Keratinocyte (primary cell): ENCODE measurements around the gene PLEKHD1.

Experiments
- EZH2 ChIP-seq: IDR thresholded peaks from one replicate; pipeline ENCODE4 v1.6.1; 2012; ENCODE audit warnings: inconsistent platforms, mild to moderate bottlenecking, low read length, moderate library complexity
- TF ChIP-seq, protein P1 (sequence below), 3 experiments: IDR thresholded peaks in 1 of 3; conservative IDR thresholded peaks in 1 of 3; optimal IDR thresholded peaks in 1 of 3; 2 replicates in 2 of 3; 3 replicates in 1 of 3; pipeline versions ENCODE3 to v1.5.1; 2011; ENCODE audit warnings: low read length in 3 of 3, mild to moderate bottlenecking in 3 of 3, moderate library complexity in 2 of 3, control low read depth in 1 of 3, inconsistent platforms in 1 of 3; ENCODE audit not compliant: insufficient read depth in 2 of 3; ENCODE audit errors: extremely low read depth in 1 of 3

- TF ChIP-seq, protein P1, sequence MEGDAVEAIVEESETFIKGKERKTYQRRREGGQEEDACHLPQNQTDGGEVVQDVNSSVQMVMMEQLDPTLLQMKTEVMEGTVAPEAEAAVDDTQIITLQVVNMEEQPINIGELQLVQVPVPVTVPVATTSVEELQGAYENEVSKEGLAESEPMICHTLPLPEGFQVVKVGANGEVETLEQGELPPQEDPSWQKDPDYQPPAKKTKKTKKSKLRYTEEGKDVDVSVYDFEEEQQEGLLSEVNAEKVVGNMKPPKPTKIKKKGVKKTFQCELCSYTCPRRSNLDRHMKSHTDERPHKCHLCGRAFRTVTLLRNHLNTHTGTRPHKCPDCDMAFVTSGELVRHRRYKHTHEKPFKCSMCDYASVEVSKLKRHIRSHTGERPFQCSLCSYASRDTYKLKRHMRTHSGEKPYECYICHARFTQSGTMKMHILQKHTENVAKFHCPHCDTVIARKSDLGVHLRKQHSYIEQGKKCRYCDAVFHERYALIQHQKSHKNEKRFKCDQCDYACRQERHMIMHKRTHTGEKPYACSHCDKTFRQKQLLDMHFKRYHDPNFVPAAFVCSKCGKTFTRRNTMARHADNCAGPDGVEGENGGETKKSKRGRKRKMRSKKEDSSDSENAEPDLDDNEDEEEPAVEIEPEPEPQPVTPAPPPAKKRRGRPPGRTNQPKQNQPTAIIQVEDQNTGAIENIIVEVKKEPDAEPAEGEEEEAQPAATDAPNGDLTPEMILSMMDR (optimal IDR thresholded peaks at IDR 0.05 in 1 of 3, IDR thresholded peaks at IDR 0.05 in 1 of 3, conservative IDR thresholded peaks at IDR 0.05 in 1 of 3; ENCODE audit: extremely low read depth in 1 of 3, insufficient read depth in 2 of 3, low read length in 3 of 3) = no peak
- no peak for TF ChIP-seq EZH2
Measured at GRCh38 chr14:69464379-69464778, 20.1 kb upstream of the PLEKHD1 start.
